SHP77 (cell line): ENCODE data around the gene CGRRF1.

Source experiments
- DNase-seq, 2 experiments: peaks; one replicate each; lab custom pipeline; 2025; lab: John Stamatoyannopoulos, UW

The CGRRF1 gene

DNA sequence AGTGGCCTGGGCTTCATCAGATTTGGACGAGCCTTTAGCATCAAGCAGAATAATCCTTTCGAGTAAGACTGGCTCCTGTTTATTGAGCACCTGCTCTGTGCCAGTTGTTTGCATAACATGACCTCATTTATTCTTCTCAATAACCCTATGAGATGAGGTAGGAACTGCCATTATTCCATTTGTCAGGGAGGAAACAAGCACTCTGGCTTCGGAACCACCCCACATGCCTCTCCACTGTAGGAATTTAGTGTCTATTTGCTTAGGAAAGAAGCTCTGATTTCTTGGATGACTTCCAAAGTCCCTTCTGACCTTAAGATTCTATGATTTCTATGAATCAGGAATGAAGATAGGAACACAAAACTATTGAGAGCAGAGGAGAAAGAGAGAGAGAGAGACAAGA is 68.3 kb downstream of the CGRRF1 start:
- peak in 1 of 2 experiments; percentile 3 for DNase-seq

DNA sequence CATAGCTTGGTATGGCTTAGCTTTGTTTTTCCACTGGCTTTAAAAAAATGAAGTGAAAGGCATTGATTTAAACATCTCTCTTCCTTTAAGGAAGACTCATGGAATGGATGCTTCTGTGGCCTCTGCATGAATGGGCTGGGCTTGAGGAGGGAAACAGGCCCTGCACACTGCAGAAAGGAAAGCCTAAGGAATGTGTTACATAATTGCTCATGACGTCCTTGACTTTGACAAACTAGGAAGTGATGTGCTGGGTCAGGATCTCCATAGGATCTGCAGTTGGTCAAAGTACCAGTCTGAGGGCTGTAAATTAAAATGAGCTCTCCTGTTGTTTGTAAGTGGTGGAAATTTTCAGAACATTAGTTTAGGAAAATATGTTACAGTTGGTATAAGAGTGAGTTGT is 69.9 kb downstream of the CGRRF1 start:
- DNase-seq: no peak

DNA sequence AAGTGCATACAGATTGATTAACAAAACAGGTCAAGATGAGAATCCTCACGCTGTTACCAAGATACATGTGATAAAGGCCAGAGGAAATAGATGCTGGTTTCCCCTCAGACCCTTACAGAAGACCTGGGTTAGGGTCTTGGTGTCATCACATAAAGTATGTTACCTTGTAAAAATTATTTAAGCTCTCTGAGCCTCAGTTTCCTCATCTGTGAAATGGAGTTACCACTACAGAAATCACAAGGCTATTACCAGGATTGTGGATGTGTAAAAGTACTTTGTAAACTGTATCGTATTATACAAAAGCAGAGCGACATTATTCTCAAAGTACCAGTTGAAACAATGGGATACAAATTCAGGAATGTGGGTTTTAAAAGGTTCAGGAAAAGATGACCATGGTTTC is 71.2 kb downstream of the CGRRF1 start:
- DNase-seq: no peak

DNA sequence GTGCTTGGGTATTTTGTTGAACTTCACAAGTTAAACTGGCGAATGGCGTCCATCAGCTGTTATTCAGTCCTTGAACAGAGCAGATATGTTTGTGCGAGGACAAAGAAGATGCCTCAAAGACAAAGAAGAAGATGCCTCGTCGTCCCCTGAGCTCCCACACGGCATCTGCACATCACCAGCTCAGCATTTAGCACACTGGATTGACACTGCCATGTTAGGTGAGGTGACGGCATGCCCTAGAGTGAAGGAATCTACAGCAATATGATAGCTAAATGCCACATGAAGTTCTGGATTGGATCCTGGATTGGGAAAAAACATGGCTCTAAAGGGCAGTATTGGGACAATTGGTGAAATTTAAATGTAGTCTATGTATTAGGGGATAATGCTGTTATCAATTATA is 72.6 kb downstream of the CGRRF1 start:
- DNase-seq: no peak

DNA sequence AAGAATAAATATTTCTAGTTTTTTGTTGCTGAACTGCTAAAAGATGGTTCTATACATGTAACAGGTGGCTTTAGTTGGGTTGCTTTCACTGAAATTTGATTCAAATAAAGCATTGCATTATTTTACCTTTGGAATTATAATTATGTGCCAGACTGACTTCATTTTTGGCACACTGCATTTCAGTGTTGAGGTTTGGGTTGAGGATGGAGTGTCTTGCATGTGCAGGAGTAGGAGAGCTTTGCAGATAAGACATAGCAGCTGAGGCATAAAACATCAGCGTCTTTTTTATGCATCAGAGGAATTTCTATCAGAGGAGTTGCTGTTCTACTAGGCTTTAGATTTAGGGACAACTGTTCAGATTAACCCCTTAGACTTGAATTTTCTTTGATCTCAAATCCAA is 74.4 kb downstream of the CGRRF1 start:
- DNase-seq: no peak

DNA sequence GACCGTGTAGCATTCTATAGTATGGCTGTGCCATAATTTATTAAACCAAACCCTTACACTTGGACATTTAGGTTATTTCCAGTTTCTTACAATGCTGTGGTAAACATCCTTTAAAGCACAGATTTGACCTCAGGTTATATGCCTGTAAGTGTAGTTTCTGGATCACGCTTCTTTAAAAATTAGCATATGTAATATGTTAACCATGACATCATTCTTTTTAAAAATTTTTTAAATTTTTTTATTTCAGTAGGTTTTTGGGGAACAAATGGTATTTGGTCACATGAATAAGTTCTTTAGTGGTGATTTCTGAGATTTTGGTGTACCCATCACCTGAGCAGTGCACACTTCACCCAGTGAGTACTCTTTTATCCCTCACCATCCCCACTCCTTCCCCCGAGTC is 75.5 kb downstream of the CGRRF1 start:
- no peak for DNase-seq
